SK-N-SH (cell line): ENCODE measurements around the gene FBLN7. TPM values are rescaled to one million over a fixed set of nuclear protein-coding genes. Genes with fewer than 3 reads are reported as not detected.

Experiments used
- CTCF ChIA-PET: fragments of 300-600, 350-600 bp; formaldehyde crosslinking; extraction: SDS; loops from one replicate; lab custom pipeline; 2021; lab: Yijun Ruan, JAX
- POLR2A ChIA-PET: fragments of 350-600 bp; sonication (Branson Sonifier 250); formaldehyde crosslinking; extraction: SDS; loops from one replicate; lab custom pipeline; 2020; ENCODE audit warnings: antibody characterized with exemption, inconsistent platforms; lab: Yijun Ruan, JAX
- DNase-seq: peaks from one replicate; pipeline ENCODE4 v3.0.0; 2012
- H2AFZ ChIP-seq: fragments of 200-600 bp; sonication (generic); 2 replicates; pipeline ENCODE4 v1.8.1; 2016; ENCODE audit warnings: antibody characterized with exemption, mild to moderate bottlenecking, low read depth
- H3F3A ChIP-seq: fragments of 200-600 bp; sonication (generic); replicated peaks from 2 replicates; pipeline ENCODE3; 2016; ENCODE audit warnings: antibody characterized with exemption, mild to moderate bottlenecking; ENCODE audit not compliant: insufficient read depth
- H3K27ac ChIP-seq, 2 experiments: fragments of 200-500 bp in 1 of 2; fragments of 200-600 bp in 1 of 2; sonication (Bioruptor generic) in 1 of 2; sonication (generic), shearing (Covaris generic) in 1 of 2; 2 replicates each; pipeline versions ENCODE4 v1.5.1 to v1.6.1; 2014 to 2016; ENCODE audit warnings: low read depth in 2 of 2, inconsistent platforms in 1 of 2, low read length in 1 of 2, mild to moderate bottlenecking in 1 of 2, mixed read lengths in 1 of 2
- H3K27me3 ChIP-seq: fragments of 200-600 bp; sonication (generic), shearing (Covaris generic); 2 replicates; pipeline ENCODE4 v1.6.1; 2016; ENCODE audit warnings: mixed run types; ENCODE audit not compliant: insufficient read depth
- H3K36me3 ChIP-seq, 2 experiments: fragments of 200-500 bp in 1 of 2; fragments of 200-600 bp in 1 of 2; sonication (Bioruptor generic) in 1 of 2; sonication (generic) in 1 of 2; replicated peaks in 1 of 2; 2 replicates each; pipeline versions ENCODE3 to v1.5.1; 2014 to 2016; ENCODE audit warnings: low read length in 1 of 2, mild to moderate bottlenecking in 1 of 2; ENCODE audit not compliant: insufficient read depth in 2 of 2, control insufficient read depth in 1 of 2
- H3K4me1 ChIP-seq, 2 experiments: fragments of 200-500 bp in 1 of 2; fragments of 200-600 bp in 1 of 2; sonication (Bioruptor generic) in 1 of 2; sonication (generic), shearing (Covaris generic) in 1 of 2; 2 replicates each; pipeline versions ENCODE4 v1.5.1 to v1.6.1; 2014 to 2016; ENCODE audit warnings: low read depth in 1 of 2, low read length in 1 of 2, mixed run types in 1 of 2; ENCODE audit not compliant: insufficient read depth in 2 of 2, control insufficient read depth in 1 of 2
- H3K4me2 ChIP-seq: fragments of 200-600 bp; sonication (generic), shearing (Covaris generic); 2 replicates; pipeline ENCODE4 v1.6.1; 2017; ENCODE audit warnings: mixed run types
- H3K4me3 ChIP-seq, 2 experiments: fragments of 200-500 bp in 1 of 2; fragments of 200-600 bp in 1 of 2; sonication (Bioruptor generic) in 1 of 2; sonication (generic), shearing (Covaris generic) in 1 of 2; 2 replicates each; pipeline versions ENCODE4 v1.5.1 to v1.8.1; 2014 to 2016; ENCODE audit warnings: low read depth in 2 of 2, inconsistent platforms in 1 of 2, low read length in 1 of 2, mild to moderate bottlenecking in 1 of 2, mixed read lengths in 1 of 2, moderate library complexity in 1 of 2
- H3K79me2 ChIP-seq: fragments of 200-600 bp; sonication (generic); 2 replicates; pipeline ENCODE4 v1.8.1; 2017; ENCODE audit warnings: mild to moderate bottlenecking; ENCODE audit not compliant: insufficient read depth
- H3K9ac ChIP-seq: fragments of 200-600 bp; sonication (generic); 2 replicates; pipeline ENCODE4 v1.6.1; 2017; ENCODE audit warnings: mixed run types
- H3K9me2 ChIP-seq: fragments of 200-600 bp; sonication (generic); 2 replicates; pipeline ENCODE4 v1.6.1; 2017; ENCODE audit warnings: mixed run types
- H3K9me3 ChIP-seq: fragments of 200-600 bp; sonication (generic); 2 replicates; pipeline ENCODE4 v1.6.1; 2017; ENCODE audit warnings: mixed run types, mild to moderate bottlenecking, moderate library complexity
- H4K20me1 ChIP-seq: fragments of 200-600 bp; sonication (generic); 2 replicates; pipeline ENCODE4 v1.6.1; 2017; ENCODE audit warnings: mild to moderate bottlenecking, mixed run types; ENCODE audit not compliant: insufficient read depth
- EZH2phosphoT487 ChIP-seq: fragments of 200-600 bp; sonication (generic); IDR thresholded peaks from 2 replicates; pipeline ENCODE4 v1.6.1; 2017; ENCODE audit warnings: low read depth, mixed run types, mild to moderate bottlenecking, antibody characterized with exemption, moderate library complexity, borderline replicate concordance
- FOSL2 ChIP-seq: IDR thresholded peaks from 2 replicates; pipeline ENCODE4 v1.4.0; 2012; ENCODE audit warnings: low read depth, mild to moderate bottlenecking, moderate library complexity, borderline replicate concordance
- FOXM1 ChIP-seq: IDR thresholded peaks from 2 replicates; pipeline ENCODE4 v1.4.0; 2012; ENCODE audit warnings: low read depth, mild to moderate bottlenecking
- MEF2A ChIP-seq: IDR thresholded peaks from 2 replicates; pipeline ENCODE4 v1.4.0; 2012; ENCODE audit warnings: low read depth, borderline replicate concordance
- MXI1 ChIP-seq: IDR thresholded peaks from 2 replicates; pipeline ENCODE4 v1.6.1; 2012; ENCODE audit warnings: mild to moderate bottlenecking, low read depth, low read length, improper control_type of control experiment
- NFIC ChIP-seq: IDR thresholded peaks from 2 replicates; pipeline ENCODE4 v1.4.0; 2012; ENCODE audit warnings: borderline replicate concordance
- NRF1 ChIP-seq: IDR thresholded peaks from 2 replicates; pipeline ENCODE4 v1.6.1; 2012; ENCODE audit warnings: low read depth, mild to moderate bottlenecking, low read length
- PBX3 ChIP-seq: IDR thresholded peaks from 2 replicates; pipeline ENCODE4; 2012
- RXRA ChIP-seq: IDR thresholded peaks from 2 replicates; pipeline ENCODE4 v1.4.0; 2012; ENCODE audit warnings: low read depth, mild to moderate bottlenecking, borderline replicate concordance
- TAF1 ChIP-seq: IDR thresholded peaks from 2 replicates; pipeline ENCODE4 v1.6.1; 2012; ENCODE audit warnings: low read depth, mild to moderate bottlenecking, low read length, moderate library complexity, borderline replicate concordance
- TEAD4 ChIP-seq: IDR thresholded peaks from 2 replicates; pipeline ENCODE4 v1.4.0; 2012; ENCODE audit warnings: mild to moderate bottlenecking, borderline replicate concordance; ENCODE audit not compliant: insufficient read depth
- ZBTB33 ChIP-seq: IDR thresholded peaks from 2 replicates; pipeline ENCODE4 v1.4.0; 2012; ENCODE audit warnings: low read depth, borderline replicate concordance
- WGBS: methylation state at CpG from one replicate; pipeline ENCODE4 v1.1.6; 2017; ENCODE audit warnings: low lambda C conversion rate; 5-methylcytosine and 5-hydroxymethylcytosine counted together
- polyA plus RNA-seq, 3 experiments: library from polyadenylated mRNA; depleted of rRNA; stranded (reverse); fragments of >200 nt; gene quantifications; 2 replicates each; pipeline ENCODE4 v1.2.3, GENCODE V29; 2012
- TF ChIP-seq, protein P1 (sequence below): IDR thresholded peaks from 2 replicates; pipeline ENCODE4 v1.4.0; 2012; ENCODE audit warnings: low read depth
- TF ChIP-seq, protein P2 (sequence below): fragments of 150-350 bp; IDR thresholded peaks from 2 replicates; pipeline ENCODE4 v1.6.1; 2017; ENCODE audit warnings: antibody characterized with exemption, low read length, low read depth, borderline replicate concordance
- TF ChIP-seq, protein P3 (sequence below): fragments of 200-600 bp; sonication (generic); IDR thresholded peaks from 2 replicates; pipeline ENCODE4 v1.6.1; 2017; ENCODE audit warnings: antibody characterized with exemption, mild to moderate bottlenecking, moderate library complexity

Gene FBLN7
- polyA plus RNA-seq, 1 of the 3 experiments (the other 2 are of a cell fraction) = 4.4 TPM

DNA sequence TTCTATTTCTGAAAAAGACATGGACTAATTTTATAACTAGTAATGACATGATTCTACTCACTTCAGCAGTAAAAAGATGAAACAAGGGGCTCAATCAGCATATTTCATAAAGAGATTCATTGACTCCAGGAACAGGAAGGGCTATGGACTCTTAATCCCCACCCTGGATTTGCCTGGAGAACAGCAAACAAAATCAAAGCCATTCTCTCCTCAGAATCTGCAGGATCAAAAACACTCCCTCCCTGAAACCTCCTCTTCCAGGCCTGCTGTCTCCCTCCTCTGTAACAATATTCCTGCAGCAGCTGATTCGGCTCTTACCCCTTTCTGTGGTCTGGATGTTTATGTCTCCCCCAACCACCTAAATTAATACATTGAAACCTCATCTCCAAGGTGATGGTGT, 59.7 kb downstream of the FBLN7 start:
- Histone ChIP-seq H3K4me1 (peaks cover 0 to 2% of the 10 kb centered on the region in 2 experiments; a peak in 1 of 4 replicates), H3K79me2 (no peaks in the 10 kb centered on the region), H3K9ac (no peak overlapping the region), H3K4me3 (no peak overlapping the region), H2AFZ (no peak overlapping the region), H3F3A (no peaks in the 10 kb centered on the region), H3K9me2 (no peaks in the 10 kb centered on the region), H3K4me2 (no peak overlapping the region)
- TF ChIP-seq, protein P1, sequence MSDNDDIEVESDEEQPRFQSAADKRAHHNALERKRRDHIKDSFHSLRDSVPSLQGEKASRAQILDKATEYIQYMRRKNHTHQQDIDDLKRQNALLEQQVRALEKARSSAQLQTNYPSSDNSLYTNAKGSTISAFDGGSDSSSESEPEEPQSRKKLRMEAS = no peak
- TF ChIP-seq TAF1 = no peak
- no peak for TF ChIP-seq EZH2phosphoT487
- no peak for TF ChIP-seq NRF1
- no peak for TF ChIP-seq NFIC
- TF ChIP-seq, protein P2, sequence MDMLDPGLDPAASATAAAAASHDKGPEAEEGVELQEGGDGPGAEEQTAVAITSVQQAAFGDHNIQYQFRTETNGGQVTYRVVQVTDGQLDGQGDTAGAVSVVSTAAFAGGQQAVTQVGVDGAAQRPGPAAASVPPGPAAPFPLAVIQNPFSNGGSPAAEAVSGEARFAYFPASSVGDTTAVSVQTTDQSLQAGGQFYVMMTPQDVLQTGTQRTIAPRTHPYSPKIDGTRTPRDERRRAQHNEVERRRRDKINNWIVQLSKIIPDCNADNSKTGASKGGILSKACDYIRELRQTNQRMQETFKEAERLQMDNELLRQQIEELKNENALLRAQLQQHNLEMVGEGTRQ = no peak
- TF ChIP-seq, protein P3, sequence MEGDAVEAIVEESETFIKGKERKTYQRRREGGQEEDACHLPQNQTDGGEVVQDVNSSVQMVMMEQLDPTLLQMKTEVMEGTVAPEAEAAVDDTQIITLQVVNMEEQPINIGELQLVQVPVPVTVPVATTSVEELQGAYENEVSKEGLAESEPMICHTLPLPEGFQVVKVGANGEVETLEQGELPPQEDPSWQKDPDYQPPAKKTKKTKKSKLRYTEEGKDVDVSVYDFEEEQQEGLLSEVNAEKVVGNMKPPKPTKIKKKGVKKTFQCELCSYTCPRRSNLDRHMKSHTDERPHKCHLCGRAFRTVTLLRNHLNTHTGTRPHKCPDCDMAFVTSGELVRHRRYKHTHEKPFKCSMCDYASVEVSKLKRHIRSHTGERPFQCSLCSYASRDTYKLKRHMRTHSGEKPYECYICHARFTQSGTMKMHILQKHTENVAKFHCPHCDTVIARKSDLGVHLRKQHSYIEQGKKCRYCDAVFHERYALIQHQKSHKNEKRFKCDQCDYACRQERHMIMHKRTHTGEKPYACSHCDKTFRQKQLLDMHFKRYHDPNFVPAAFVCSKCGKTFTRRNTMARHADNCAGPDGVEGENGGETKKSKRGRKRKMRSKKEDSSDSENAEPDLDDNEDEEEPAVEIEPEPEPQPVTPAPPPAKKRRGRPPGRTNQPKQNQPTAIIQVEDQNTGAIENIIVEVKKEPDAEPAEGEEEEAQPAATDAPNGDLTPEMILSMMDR = no peak
- no peak for TF ChIP-seq PBX3
- TF ChIP-seq RXRA = no peak
- no peak for TF ChIP-seq MEF2A
- no peak for TF ChIP-seq FOXM1
- TF ChIP-seq MXI1 = no peak
- TF ChIP-seq ZBTB33 = no peak
- TF ChIP-seq TEAD4 = no peak
- no peak for TF ChIP-seq FOSL2
- TF ChIP-seq, all 33 proteins: peak for 0
- Histone ChIP-seq H3K36me3 (no peaks in the 10 kb centered on the region), H4K20me1 (no peaks in the 10 kb centered on the region), H3K9me3 (no peaks in the 10 kb centered on the region; the same call in 1 of the 2 replicates), H3K27me3 (no peaks in the 10 kb centered on the region), H3K27ac (no peak overlapping the region)
- ChIA-PET POLR2A (no interaction called here), CTCF (interaction anchor here (0.7 to 1.0 kb wide), 2 partner anchors 28 to 62 kb away, joined by 3 to 4 read pairs; no protein-coding TSS in a partner anchor)
- DNase-seq = no peak
- 65% methylated on average over 1 of the region's 1 CpG for WGBS
